Mucosa of stomach (tissue), 1 donor: Measurements from ENCODE around the gene CD33.

Experiments
- H3K27me3 ChIP-seq: one replicate; pipeline ENCODE4 v1.7.0; 2013; ENCODE audit warnings: mild to moderate bottlenecking, low read length; ENCODE audit not compliant: control insufficient read depth, insufficient read depth
- H3K36me3 ChIP-seq: one replicate; pipeline ENCODE4 v1.7.0; 2013; ENCODE audit warnings: low read length; ENCODE audit not compliant: control insufficient read depth, insufficient read depth
- H3K4me1 ChIP-seq: one replicate; pipeline ENCODE4 v1.7.0; 2013; ENCODE audit warnings: mild to moderate bottlenecking, low read length; ENCODE audit not compliant: control insufficient read depth, insufficient read depth
- H3K4me3 ChIP-seq: one replicate; pipeline ENCODE4 v1.7.0; 2013; ENCODE audit warnings: low read length
- H3K9ac ChIP-seq: one replicate; pipeline ENCODE4 v1.7.0; 2013; ENCODE audit warnings: mild to moderate bottlenecking, low read length, moderate library complexity
- H3K9me3 ChIP-seq: one replicate; pipeline ENCODE4 v1.7.0; 2013; ENCODE audit warnings: mild to moderate bottlenecking, low read length, moderate library complexity; ENCODE audit not compliant: control insufficient read depth
- donor health status: Pancreatic carcinoma.

Gene CD33

GRCh38 chr19:51211833-51212232, 13.0 kb upstream of the CD33 start:
- H3K36me3 ChIP-seq: no peaks in the 10 kb centered on the region
- no peaks in the 10 kb centered on the region for H3K9me3 ChIP-seq
- no peak overlapping the region for H3K9ac ChIP-seq
- no peak overlapping the region for H3K4me3 ChIP-seq
- H3K4me1 ChIP-seq: no peaks in the 10 kb centered on the region
- no peaks in the 10 kb centered on the region for H3K27me3 ChIP-seq

- H3K4me3 ChIP-seq: no peak overlapping the region
- no peak overlapping the region for H3K9ac ChIP-seq
- no peaks in the 10 kb centered on the region for H3K4me1 ChIP-seq
- no peaks in the 10 kb centered on the region for H3K9me3 ChIP-seq
- H3K27me3 ChIP-seq: no peaks in the 10 kb centered on the region
- H3K36me3 ChIP-seq: no peaks in the 10 kb centered on the region
These were observed 5.6 kb upstream of the CD33 start for GRCh38 chr19:51219307-51219706.

GRCh38 chr19:51219971-51220370, 4.9 kb upstream of the CD33 start:
- Histone ChIP-seq H3K4me1 (no peaks in the 10 kb centered on the region), H3K36me3 (no peaks in the 10 kb centered on the region), H3K4me3 (no peak overlapping the region), H3K9me3 (no peaks in the 10 kb centered on the region), H3K27me3 (no peaks in the 10 kb centered on the region), H3K9ac (no peak overlapping the region)

- no peak overlapping the region for H3K9ac ChIP-seq
- no peaks in the 10 kb centered on the region for H3K27me3 ChIP-seq
- H3K36me3 ChIP-seq: no peaks in the 10 kb centered on the region
- H3K4me1 ChIP-seq: no peaks in the 10 kb centered on the region
- H3K4me3 ChIP-seq: no peak overlapping the region
- H3K9me3 ChIP-seq: no peaks in the 10 kb centered on the region
These were observed 3.9 kb upstream of the CD33 start for GRCh38 chr19:51220996-51221395.

- Histone ChIP-seq H3K9me3 (no peaks in the 10 kb centered on the region), H3K36me3 (no peaks in the 10 kb centered on the region), H3K4me1 (no peaks in the 10 kb centered on the region), H3K27me3 (no peaks in the 10 kb centered on the region), H3K9ac (no peak overlapping the region), H3K4me3 (no peak overlapping the region)
These were observed 678 bp upstream of the CD33 start for GRCh38 chr19:51224163-51224641.

- H3K36me3 ChIP-seq: no peaks in the 10 kb centered on the region
- H3K4me1 ChIP-seq: no peaks in the 10 kb centered on the region
- H3K9ac ChIP-seq: no peak overlapping the region
- no peaks in the 10 kb centered on the region for H3K9me3 ChIP-seq
- no peaks in the 10 kb centered on the region for H3K27me3 ChIP-seq
- no peak overlapping the region for H3K4me3 ChIP-seq
These were observed 1.2 kb downstream of the CD33 start for GRCh38 chr19:51226067-51226466.

- no peak overlapping the region for H3K4me3 ChIP-seq
- no peaks in the 10 kb centered on the region for H3K4me1 ChIP-seq
- H3K27me3 ChIP-seq: no peaks in the 10 kb centered on the region
- H3K36me3 ChIP-seq: no peaks in the 10 kb centered on the region
- H3K9ac ChIP-seq: no peak overlapping the region
- H3K9me3 ChIP-seq: no peaks in the 10 kb centered on the region
These were observed 2.4 kb downstream of the CD33 start for GRCh38 chr19:51227326-51227725.

GRCh38 chr19:51227966-51228365, 3.1 kb downstream of the CD33 start:
- no peaks in the 10 kb centered on the region for H3K36me3 ChIP-seq
- no peaks in the 10 kb centered on the region for H3K4me1 ChIP-seq

GRCh38 chr19:51240866-51241265, 16.0 kb downstream of the CD33 start:
- no peaks in the 10 kb centered on the region for H3K4me1 ChIP-seq
- no peak overlapping the region for H3K9ac ChIP-seq
- no peaks in the 10 kb centered on the region for H3K36me3 ChIP-seq
- no peaks in the 10 kb centered on the region for H3K9me3 ChIP-seq
- no peaks in the 10 kb centered on the region for H3K27me3 ChIP-seq
- no peak overlapping the region for H3K4me3 ChIP-seq

More at GRCh38 chr19:51227966-51228365, 3.1 kb downstream of the CD33 start:
- Histone ChIP-seq H3K4me3 (no peak overlapping the region), H3K9ac (no peak overlapping the region), H3K27me3 (no peaks in the 10 kb centered on the region), H3K9me3 (no peaks in the 10 kb centered on the region)

- H3K4me3 ChIP-seq: no peak overlapping the region
- no peaks in the 10 kb centered on the region for H3K27me3 ChIP-seq
- H3K36me3 ChIP-seq: no peaks in the 10 kb centered on the region
- H3K9ac ChIP-seq: no peak overlapping the region
- H3K4me1 ChIP-seq: no peaks in the 10 kb centered on the region
- H3K9me3 ChIP-seq: no peaks in the 10 kb centered on the region
These were observed 18.2 kb downstream of the CD33 start for GRCh38 chr19:51242881-51243630.

- H3K9ac ChIP-seq: no peak overlapping the region
- H3K4me3 ChIP-seq: no peak overlapping the region
- H3K9me3 ChIP-seq: no peaks in the 10 kb centered on the region
- H3K36me3 ChIP-seq: no peaks in the 10 kb centered on the region
- no peaks in the 10 kb centered on the region for H3K4me1 ChIP-seq
- H3K27me3 ChIP-seq: no peaks in the 10 kb centered on the region
These were observed 21.3 kb downstream of the CD33 start for GRCh38 chr19:51246164-51246552.

GRCh38 chr19:51247972-51248590, 23.2 kb downstream of the CD33 start:
- H3K36me3 ChIP-seq: no peaks in the 10 kb centered on the region
- H3K9me3 ChIP-seq: no peaks in the 10 kb centered on the region
- no peak overlapping the region for H3K4me3 ChIP-seq
- no peak overlapping the region for H3K9ac ChIP-seq
- H3K4me1 ChIP-seq: no peaks in the 10 kb centered on the region
- H3K27me3 ChIP-seq: no peaks in the 10 kb centered on the region
